Smooth muscle cell (in vitro differentiated cells): ENCODE measurements around the gene LILRB4. TPM values are rescaled to one million over a fixed set of nuclear protein-coding genes. Genes with fewer than 3 reads are reported as not detected.

Source experiments
- DNase-seq: peaks from one replicate; lab custom pipeline; 2025; ENCODE audit not compliant: unreplicated experiment; lab: John Stamatoyannopoulos, UW
- H2AFZ ChIP-seq: fragments of 200-600 bp; sonication (generic); 2 replicates; pipeline ENCODE4 v1.6.0; 2016; ENCODE audit warnings: antibody characterized with exemption, low read depth, mild to moderate bottlenecking
- H3F3A ChIP-seq: fragments of 200-600 bp; sonication (generic); 2 replicates; pipeline ENCODE4 v1.6.0; 2017; ENCODE audit warnings: antibody characterized with exemption, low read depth
- H3K27ac ChIP-seq: fragments of 200-600 bp; sonication (generic); 2 replicates; pipeline ENCODE4 v1.5.1; 2016; ENCODE audit warnings: low read depth, mild to moderate bottlenecking
- H3K27me3 ChIP-seq: fragments of 200-600 bp; sonication (generic); 2 replicates; pipeline ENCODE4 v1.6.1; 2016; ENCODE audit warnings: low read depth, mild to moderate bottlenecking
- H3K36me3 ChIP-seq: fragments of 200-600 bp; sonication (generic); 2 replicates; pipeline ENCODE4 v1.5.1; 2016; ENCODE audit warnings: low read depth
- H3K4me1 ChIP-seq: fragments of 200-600 bp; sonication (generic); 2 replicates; pipeline ENCODE4 v1.5.1; 2016; ENCODE audit warnings: low read depth
- H3K4me2 ChIP-seq: fragments of 200-600 bp; sonication (generic); 2 replicates; pipeline ENCODE4 v1.6.0; 2016; ENCODE audit warnings: mild to moderate bottlenecking
- H3K4me3 ChIP-seq: fragments of 200-600 bp; sonication (generic); 2 replicates; pipeline ENCODE4 v1.5.1; 2016; ENCODE audit warnings: mild to moderate bottlenecking
- H3K79me2 ChIP-seq: fragments of 200-600 bp; sonication (generic); 2 replicates; pipeline ENCODE4 v1.6.0; 2016; ENCODE audit warnings: low read depth, mild to moderate bottlenecking
- H3K9ac ChIP-seq: fragments of 200-600 bp; sonication (generic); 2 replicates; pipeline ENCODE4 v1.6.0; 2016; ENCODE audit warnings: low read depth
- H3K9me3 ChIP-seq: fragments of 200-600 bp; sonication (generic); replicated peaks from 2 replicates; pipeline ENCODE4 v1.5.1; 2016; ENCODE audit warnings: low read depth
- H4K20me1 ChIP-seq: fragments of 200-600 bp; sonication (generic); 2 replicates; pipeline ENCODE4 v1.6.0; 2016; ENCODE audit warnings: low read depth
- WGBS: methylation state at CpG from one replicate; pipeline ENCODE4 v1.1.7; 2016; ENCODE audit warnings: low lambda C conversion rate; 5-methylcytosine and 5-hydroxymethylcytosine counted together
- polyA plus RNA-seq: library from polyadenylated mRNA; unstranded; fragments of >200 nt; fragmentation: Nextera tagmentation; extraction: Ambion mirVana; gene quantifications from 2 replicates; pipeline ENCODE4 v1.2.1, GENCODE V29; 2016
- total RNA-seq: library from RNA; depleted of rRNA; stranded (reverse); fragments of >200 nt; gene quantifications from 2 replicates; pipeline ENCODE4 v1.2.3, GENCODE V29; 2014
- TF ChIP-seq, protein P1 (sequence below): fragments of 200-600 bp; sonication (generic); IDR thresholded peaks from 2 replicates; pipeline ENCODE4 v1.5.1; 2017; ENCODE audit warnings: borderline replicate concordance, mild to moderate bottlenecking, antibody characterized with exemption; ENCODE audit not compliant: insufficient read depth, poor library complexity, severe bottlenecking

Gene LILRB4
- total and polyA plus RNA-seq, 2 experiments from 2014 or later = not detected

DNA sequence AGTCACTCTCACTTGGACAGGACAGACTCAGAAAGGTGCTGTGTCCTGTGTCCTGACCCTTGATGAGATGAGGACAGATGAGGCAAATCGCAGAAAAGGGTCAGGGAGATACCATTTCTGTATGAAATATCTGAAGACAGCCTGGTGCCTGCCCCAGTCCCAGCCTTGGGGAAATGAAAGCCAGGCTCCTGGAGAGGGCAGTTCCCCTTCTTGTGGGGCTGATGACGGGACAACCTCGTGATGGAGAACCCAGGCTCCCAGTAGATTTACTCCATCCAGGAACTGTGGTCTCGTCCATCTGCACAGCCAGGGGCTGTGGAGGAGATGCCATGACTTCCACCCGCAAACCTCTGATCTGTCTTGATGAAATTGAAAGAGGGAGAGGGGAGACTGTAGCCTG is 18.7 kb upstream of the LILRB4 start:
- H3K9me3 ChIP-seq = peaks cover 5% of the 10 kb centered on the region
- TF ChIP-seq, protein P1, sequence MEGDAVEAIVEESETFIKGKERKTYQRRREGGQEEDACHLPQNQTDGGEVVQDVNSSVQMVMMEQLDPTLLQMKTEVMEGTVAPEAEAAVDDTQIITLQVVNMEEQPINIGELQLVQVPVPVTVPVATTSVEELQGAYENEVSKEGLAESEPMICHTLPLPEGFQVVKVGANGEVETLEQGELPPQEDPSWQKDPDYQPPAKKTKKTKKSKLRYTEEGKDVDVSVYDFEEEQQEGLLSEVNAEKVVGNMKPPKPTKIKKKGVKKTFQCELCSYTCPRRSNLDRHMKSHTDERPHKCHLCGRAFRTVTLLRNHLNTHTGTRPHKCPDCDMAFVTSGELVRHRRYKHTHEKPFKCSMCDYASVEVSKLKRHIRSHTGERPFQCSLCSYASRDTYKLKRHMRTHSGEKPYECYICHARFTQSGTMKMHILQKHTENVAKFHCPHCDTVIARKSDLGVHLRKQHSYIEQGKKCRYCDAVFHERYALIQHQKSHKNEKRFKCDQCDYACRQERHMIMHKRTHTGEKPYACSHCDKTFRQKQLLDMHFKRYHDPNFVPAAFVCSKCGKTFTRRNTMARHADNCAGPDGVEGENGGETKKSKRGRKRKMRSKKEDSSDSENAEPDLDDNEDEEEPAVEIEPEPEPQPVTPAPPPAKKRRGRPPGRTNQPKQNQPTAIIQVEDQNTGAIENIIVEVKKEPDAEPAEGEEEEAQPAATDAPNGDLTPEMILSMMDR = no peak
- H3F3A ChIP-seq = no peaks in the 10 kb centered on the region
- H3K27ac ChIP-seq = no peak overlapping the region
- H3K79me2 ChIP-seq = no peaks in the 10 kb centered on the region
- no peaks in the 10 kb centered on the region for H3K4me1 ChIP-seq
- H2AFZ ChIP-seq = no peak overlapping the region
- H4K20me1 ChIP-seq = no peaks in the 10 kb centered on the region
- H3K27me3 ChIP-seq = no peaks in the 10 kb centered on the region
- H3K9ac ChIP-seq = no peak overlapping the region
- no peak overlapping the region for H3K4me2 ChIP-seq
- no peak for DNase-seq
- H3K36me3 ChIP-seq = no peaks in the 10 kb centered on the region
- 49% methylated on average over 5 of the region's 5 CpGs for WGBS
- no peak overlapping the region for H3K4me3 ChIP-seq

DNA sequence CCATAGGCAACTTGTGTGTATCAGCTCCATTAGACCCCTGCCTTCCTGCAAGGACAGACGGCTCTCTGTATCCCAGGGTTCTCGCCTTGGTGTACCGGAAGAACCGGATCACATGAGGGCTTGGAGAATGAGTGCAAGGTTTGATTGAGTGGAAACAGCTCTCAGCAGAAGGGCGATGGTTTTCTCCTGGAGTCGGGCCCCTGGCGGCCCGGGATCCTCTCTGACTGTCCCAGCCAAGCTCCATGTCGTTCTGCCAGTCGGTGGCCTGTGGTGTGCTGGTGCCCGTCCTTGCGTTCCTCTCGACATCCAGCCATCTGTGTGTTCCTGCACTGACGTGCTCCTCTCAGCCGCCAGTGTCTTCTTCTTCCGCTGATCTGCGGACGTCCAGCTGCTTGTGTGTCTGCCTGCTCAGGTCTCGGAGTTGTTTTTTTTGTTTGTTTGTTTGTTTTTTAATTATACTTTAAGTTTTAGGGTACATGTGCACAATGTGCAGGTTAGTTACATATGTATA is 16.4 kb upstream of the LILRB4 start:
- no peak for DNase-seq
- Histone ChIP-seq H3K9ac (no peak overlapping the region), H3K4me1 (no peaks in the 10 kb centered on the region), H2AFZ (no peak overlapping the region), H3K4me3 (no peak overlapping the region), H3K27me3 (no peaks in the 10 kb centered on the region), H3K4me2 (no peak overlapping the region), H3K27ac (no peak overlapping the region), H3K9me3 (peaks cover 5% of the 10 kb centered on the region), H3K36me3 (no peaks in the 10 kb centered on the region), H4K20me1 (no peaks in the 10 kb centered on the region), H3F3A (no peaks in the 10 kb centered on the region), H3K79me2 (no peaks in the 10 kb centered on the region)
- TF ChIP-seq, protein P1 = no peak
- 85% methylated on average over 19 of the region's 19 CpGs for WGBS

DNA sequence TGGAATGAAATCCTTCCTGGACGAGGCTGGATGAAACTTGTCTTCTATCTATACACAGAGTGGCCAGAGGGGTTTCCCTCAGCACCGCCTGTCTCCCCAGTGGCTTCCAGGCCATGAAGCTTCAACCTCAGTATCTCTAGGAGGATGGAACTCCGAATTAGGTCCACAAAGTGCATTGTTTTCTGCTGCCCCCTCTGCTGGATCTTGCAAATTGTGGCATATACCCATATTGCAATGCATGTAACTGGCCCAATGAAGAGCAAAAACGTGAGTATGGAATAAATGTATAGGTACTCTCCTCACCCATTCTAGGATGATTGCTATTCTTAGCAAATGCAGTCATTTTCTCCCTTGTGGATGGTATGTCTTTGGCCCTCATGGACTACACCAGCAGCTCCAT is 14.7 kb upstream of the LILRB4 start:
- H3K4me2 ChIP-seq = no peak overlapping the region
- H3F3A ChIP-seq = no peaks in the 10 kb centered on the region
- no peaks in the 10 kb centered on the region for H3K27me3 ChIP-seq
- no peaks in the 10 kb centered on the region for H3K36me3 ChIP-seq
- H3K27ac ChIP-seq = no peak overlapping the region
- no peak overlapping the region for H3K4me3 ChIP-seq
- H2AFZ ChIP-seq = no peak overlapping the region
- no peaks in the 10 kb centered on the region for H4K20me1 ChIP-seq
- no peaks in the 10 kb centered on the region for H3K79me2 ChIP-seq
- H3K4me1 ChIP-seq = no peaks in the 10 kb centered on the region
- H3K9ac ChIP-seq = no peak overlapping the region
- TF ChIP-seq, protein P1 = no peak
- DNase-seq = no peak
- WGBS = 36% methylated on average over 4 of the region's 4 CpGs
- H3K9me3 ChIP-seq = no peaks in the 10 kb centered on the region

DNA sequence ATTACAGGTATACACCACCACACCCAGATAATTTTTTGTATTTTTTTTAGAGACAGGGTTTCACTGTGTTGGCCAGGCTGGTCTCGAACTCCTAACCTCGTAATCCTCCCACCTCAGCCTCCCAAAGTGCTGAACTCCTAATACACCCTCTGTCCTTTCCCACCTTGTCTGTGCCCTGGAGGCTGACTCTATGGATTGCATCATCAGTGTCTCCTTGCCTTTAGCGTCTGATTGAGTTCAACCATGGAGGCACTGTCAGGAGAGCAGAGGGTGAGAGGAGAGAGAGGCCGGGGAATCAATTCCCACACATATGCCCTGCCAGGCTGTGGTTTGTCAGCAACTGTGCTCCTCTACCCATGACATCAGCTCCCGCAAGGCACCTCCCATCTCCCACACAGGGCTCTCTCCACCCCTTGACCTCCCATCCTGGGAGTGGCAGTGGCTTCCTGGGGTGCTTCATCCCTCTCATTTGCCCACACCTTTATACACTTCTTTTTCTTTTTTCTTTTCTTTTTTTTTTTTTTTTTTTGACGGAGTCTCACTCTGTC is 12.6 kb upstream of the LILRB4 start:
- H3K27me3 ChIP-seq = no peaks in the 10 kb centered on the region
- whole genome bisulfite sequencing = 76% methylated on average over 6 of the region's 6 CpGs
- no peaks in the 10 kb centered on the region for H3K36me3 ChIP-seq

More for the DNA sequence above, 12.6 kb upstream of the LILRB4 start:
- Histone ChIP-seq H3K9ac (no peak overlapping the region), H4K20me1 (no peaks in the 10 kb centered on the region), H3K79me2 (no peaks in the 10 kb centered on the region), H2AFZ (no peak overlapping the region), H3K27ac (no peak overlapping the region), H3K4me3 (no peak overlapping the region), H3K4me2 (no peak overlapping the region), H3K4me1 (no peaks in the 10 kb centered on the region), H3K9me3 (no peaks in the 10 kb centered on the region), H3F3A (no peaks in the 10 kb centered on the region)
- TF ChIP-seq, protein P1 = no peak
- DNase-seq = no peak
